ENCODE measurements around the gene PRKAG2.
A peak's percentile ranks its signal among the peaks of the same experiment; 100 is the strongest.

PRKAG2 gene

GRCh38 chr7:151814400-151815009 lies 62.4 kb downstream of the PRKAG2 start:
- DNase-seq = no peak

- DNase-seq = no peak
Observed at GRCh38 chr7:151813997-151814396, 62.9 kb downstream of the PRKAG2 start.

GRCh38 chr7:151813445-151813844 lies 63.5 kb downstream of the PRKAG2 start:
- DNase-seq = no peak

GRCh38 chr7:151812967-151813366 lies 63.9 kb downstream of the PRKAG2 start:
- no peak for DNase-seq

GRCh38 chr7:151810441-151811232 lies 66.3 kb downstream of the PRKAG2 start:
- DNase-seq = no peak

GRCh38 chr7:151809864-151810170 lies 67.1 kb downstream of the PRKAG2 start:
- DNase-seq = no peak

GRCh38 chr7:151809146-151809863 lies 67.6 kb downstream of the PRKAG2 start:
- DNase-seq = no peak

GRCh38 chr7:151808400-151809145 lies 68.3 kb downstream of the PRKAG2 start:
- DNase-seq = no peak

GRCh38 chr7:151807846-151808245 lies 69.1 kb downstream of the PRKAG2 start:
- DNase-seq = no peak

- DNase-seq = no peak
Observed at GRCh38 chr7:151806952-151807775, 69.8 kb downstream of the PRKAG2 start.

GRCh38 chr7:151806204-151806603 lies 70.7 kb downstream of the PRKAG2 start:
- peak; percentile 86 for DNase-seq

- no peak for DNase-seq
Observed at GRCh38 chr7:151805191-151805590, 71.7 kb downstream of the PRKAG2 start.

GRCh38 chr7:151804756-151805155 lies 72.2 kb downstream of the PRKAG2 start:
- no peak for DNase-seq

- DNase-seq = no peak
Observed at GRCh38 chr7:151803841-151804240, 73.1 kb downstream of the PRKAG2 start.

- no peak for DNase-seq
Observed at GRCh38 chr7:151802469-151802846, 74.5 kb downstream of the PRKAG2 start.

- no peak for DNase-seq
Observed at GRCh38 chr7:151801782-151802468, 75.0 kb downstream of the PRKAG2 start.

GRCh38 chr7:151801291-151801690 lies 75.6 kb downstream of the PRKAG2 start:
- DNase-seq = no peak

- DNase-seq = no peak
Observed at GRCh38 chr7:151800861-151801260, 76.1 kb downstream of the PRKAG2 start.

- DNase-seq = no peak
Observed at GRCh38 chr7:151800391-151800790, 76.5 kb downstream of the PRKAG2 start.

- DNase-seq = no peak
Observed at GRCh38 chr7:151799506-151799905, 77.4 kb downstream of the PRKAG2 start.

- no peak for DNase-seq
Observed at GRCh38 chr7:151798851-151799448, 78.0 kb downstream of the PRKAG2 start.
